HG03460 (cell line): ENCODE data around the gene TRAPPC8.
"Not testable (repeated sequence)": the region's sequence is repeated elsewhere in the genome, so short reads cannot be mapped to it uniquely, and the experiment has no call there.

ENCODE experiments used
- ATAC-seq: cut with Tn5 transposase; IDR thresholded peaks from one replicate; pipeline ENCODE4 v1.9.1; 2021; ENCODE audit not compliant: unreplicated experiment

Gene TRAPPC8

GRCh38 chr18:31801078-31801477 lies 141.8 kb downstream of the TRAPPC8 start:
- no peak for ATAC-seq

GRCh38 chr18:31799257-31799656 lies 143.7 kb downstream of the TRAPPC8 start:
- ATAC-seq = not testable (repeated sequence)

GRCh38 chr18:31798399-31798798 lies 144.5 kb downstream of the TRAPPC8 start:
- no peak for ATAC-seq

- no peak for ATAC-seq
Observed at GRCh38 chr18:31795747-31796146, 147.2 kb downstream of the TRAPPC8 start.

GRCh38 chr18:31793531-31793930 lies 149.4 kb downstream of the TRAPPC8 start:
- ATAC-seq = no peak

GRCh38 chr18:31792580-31792911 lies 150.4 kb downstream of the TRAPPC8 start:
- no peak for ATAC-seq

- peak; percentile 96 for ATAC-seq
Observed at GRCh38 chr18:31791817-31792579, 150.9 kb downstream of the TRAPPC8 start.

- no peak for ATAC-seq
Observed at GRCh38 chr18:31789409-31789808, 153.5 kb downstream of the TRAPPC8 start.

GRCh38 chr18:31783059-31783458 lies 159.9 kb downstream of the TRAPPC8 start:
- no peak for ATAC-seq
